Mononuclear cell (primary cell): ENCODE measurements around the gene TEX26. TPM values are rescaled to one million over a fixed set of nuclear protein-coding genes. Genes with fewer than 3 reads are reported as not detected.

Experiments
- H3K27me3 ChIP-seq: 2 replicates; pipeline ENCODE4 v1.6.0; 2011; ENCODE audit warnings: low read length, control low read depth; ENCODE audit not compliant: insufficient read depth
- H3K4me1 ChIP-seq: 2 replicates; pipeline ENCODE4 v1.5.1; 2011; ENCODE audit warnings: mild to moderate bottlenecking, low read length, control low read depth; ENCODE audit not compliant: insufficient read depth
- H3K4me3 ChIP-seq: 2 replicates; pipeline ENCODE4 v1.5.1; 2011; ENCODE audit warnings: mild to moderate bottlenecking, low read length, moderate library complexity
- H3K9me3 ChIP-seq: 2 replicates; pipeline ENCODE4 v1.5.1; 2011; ENCODE audit warnings: low read depth, mild to moderate bottlenecking, control low read depth, low read length
- total RNA-seq: library from RNA; depleted of rRNA; stranded (reverse); fragments of >200 nt; gene quantifications from one replicate; pipeline ENCODE4 v1.2.3, GENCODE V29; 2012

TEX26 gene
- total RNA-seq, 1 donor: not detected

DNA sequence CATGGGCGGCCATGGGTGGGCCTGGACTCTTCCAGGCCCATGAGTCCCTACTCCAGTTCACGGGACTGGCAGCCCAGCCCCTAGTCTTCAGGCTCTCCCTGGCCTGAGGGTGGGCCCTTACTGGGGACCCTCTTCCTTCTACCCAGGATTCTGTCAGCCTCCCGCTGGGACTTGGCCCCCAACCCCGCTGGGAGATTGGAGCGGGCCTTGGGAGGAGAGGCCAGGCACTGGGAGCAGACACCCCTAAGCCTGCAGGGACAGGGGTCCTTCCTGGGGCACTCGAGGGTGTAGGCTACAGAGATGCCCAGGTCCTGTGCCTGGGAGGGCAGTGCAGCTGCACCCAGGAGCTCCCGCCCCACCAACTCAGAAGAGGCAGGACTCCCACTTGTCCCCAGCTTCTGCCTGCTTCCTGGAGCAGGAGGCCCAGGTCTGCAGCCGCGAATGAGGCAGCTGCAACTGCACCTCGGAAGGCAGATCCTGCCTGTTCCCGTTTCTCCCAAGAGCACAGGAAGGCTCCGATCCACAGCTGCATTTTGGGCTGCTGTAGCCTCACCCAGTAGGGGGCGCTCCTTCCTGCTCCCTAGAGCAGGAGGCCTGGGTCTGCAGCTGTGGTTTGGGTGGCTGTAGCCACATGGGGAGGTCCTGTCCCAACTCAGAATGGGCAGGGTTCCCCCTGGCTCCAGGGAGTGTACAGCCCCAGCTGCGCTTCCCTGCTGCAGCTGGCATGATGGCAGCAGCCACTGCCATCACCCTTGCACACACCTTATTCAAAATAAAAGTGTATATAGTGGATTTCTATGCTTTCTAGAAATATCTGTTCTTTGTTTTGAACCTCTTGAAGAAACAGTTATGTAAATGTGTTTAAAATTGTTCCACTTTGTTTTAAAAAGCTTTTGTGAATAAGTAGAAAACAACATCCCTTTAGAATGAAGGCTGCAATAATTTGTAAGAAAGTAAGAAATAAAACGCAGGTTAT lies 46.8 kb downstream of the TEX26 start:
- Histone ChIP-seq H3K27me3 (peaks cover 7% of the 10 kb centered on the region), H3K4me1 (no peaks in the 10 kb centered on the region), H3K4me3 (no peak overlapping the region), H3K9me3 (no peaks in the 10 kb centered on the region)

GRCh38 chr13:30982506-30982905 lies 50.0 kb downstream of the TEX26 start:
- H3K4me3 ChIP-seq: no peak overlapping the region
- no peaks in the 10 kb centered on the region for H3K4me1 ChIP-seq
- no peaks in the 10 kb centered on the region for H3K9me3 ChIP-seq
- no peaks in the 10 kb centered on the region for H3K27me3 ChIP-seq

DNA sequence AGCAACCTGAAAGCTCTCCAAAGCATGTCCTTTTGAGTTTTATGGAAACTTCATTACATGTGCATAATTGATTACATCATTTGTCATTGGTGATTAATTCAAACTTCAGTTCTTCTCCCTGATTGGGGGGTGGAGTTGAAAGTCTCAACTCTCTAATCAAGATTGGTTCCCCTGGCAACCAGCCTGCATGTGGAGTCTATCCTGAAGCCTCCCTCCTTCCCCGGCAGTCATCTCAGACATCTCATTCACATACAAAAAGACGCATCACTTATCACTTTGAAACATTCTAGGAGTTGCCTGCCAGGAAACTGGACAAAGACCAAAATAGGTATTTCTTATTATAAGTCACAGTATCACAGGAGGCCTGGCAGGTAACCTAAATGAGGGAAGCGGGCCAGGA lies 50.5 kb downstream of the TEX26 start:
- Histone ChIP-seq H3K9me3 (no peaks in the 10 kb centered on the region), H3K4me1 (no peaks in the 10 kb centered on the region), H3K4me3 (no peak overlapping the region), H3K27me3 (no peaks in the 10 kb centered on the region)

GRCh38 chr13:30983431-30983830 lies 51.0 kb downstream of the TEX26 start:
- Histone ChIP-seq H3K9me3 (no peaks in the 10 kb centered on the region), H3K4me1 (no peaks in the 10 kb centered on the region), H3K27me3 (no peaks in the 10 kb centered on the region), H3K4me3 (no peak overlapping the region)

- H3K9me3 ChIP-seq: no peaks in the 10 kb centered on the region
- H3K27me3 ChIP-seq: no peaks in the 10 kb centered on the region
- no peak overlapping the region for H3K4me3 ChIP-seq
- no peaks in the 10 kb centered on the region for H3K4me1 ChIP-seq
Observed at GRCh38 chr13:30984620-30985019, 52.2 kb downstream of the TEX26 start.

DNA sequence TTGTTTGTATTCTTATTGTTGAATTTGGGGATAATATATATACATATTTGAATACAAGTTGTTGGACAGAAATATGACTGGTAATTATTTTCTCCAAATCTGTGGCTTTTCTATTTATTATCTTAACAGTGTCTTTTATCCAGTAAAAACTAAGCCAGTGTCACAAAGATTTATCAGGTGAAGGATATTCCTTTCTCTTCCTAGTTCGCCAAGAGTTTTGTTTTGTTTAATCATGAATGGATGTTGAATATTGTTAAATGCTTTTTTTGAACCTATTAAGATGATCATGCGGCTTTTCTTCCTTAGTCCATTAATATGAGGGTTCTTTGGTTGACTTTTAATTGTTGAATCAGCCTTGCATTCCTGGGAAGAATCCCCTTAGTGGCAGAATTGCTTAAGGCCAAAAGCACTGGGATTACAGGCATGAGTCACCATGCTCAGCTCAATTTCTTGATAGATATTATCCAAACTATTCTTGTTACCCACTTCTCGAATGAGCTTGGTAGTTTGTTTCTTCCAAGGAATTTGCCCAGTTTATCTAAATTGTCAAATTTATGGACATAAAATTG lies 53.3 kb downstream of the TEX26 start:
- peaks cover 2% of the 10 kb centered on the region for H3K27me3 ChIP-seq
- no peak overlapping the region for H3K4me3 ChIP-seq
- H3K4me1 ChIP-seq: no peaks in the 10 kb centered on the region
- H3K9me3 ChIP-seq: no peaks in the 10 kb centered on the region

GRCh38 chr13:30991184-30991583 lies 58.7 kb downstream of the TEX26 start:
- Histone ChIP-seq H3K9me3 (no peaks in the 10 kb centered on the region), H3K4me1 (no peaks in the 10 kb centered on the region), H3K27me3 (peaks cover 5% of the 10 kb centered on the region), H3K4me3 (no peak overlapping the region)

- H3K27me3 ChIP-seq: peaks cover 5% of the 10 kb centered on the region
- H3K9me3 ChIP-seq: no peaks in the 10 kb centered on the region
- no peak overlapping the region for H3K4me3 ChIP-seq
- no peaks in the 10 kb centered on the region for H3K4me1 ChIP-seq
Observed at GRCh38 chr13:30991922-30992321, 59.5 kb downstream of the TEX26 start.

DNA sequence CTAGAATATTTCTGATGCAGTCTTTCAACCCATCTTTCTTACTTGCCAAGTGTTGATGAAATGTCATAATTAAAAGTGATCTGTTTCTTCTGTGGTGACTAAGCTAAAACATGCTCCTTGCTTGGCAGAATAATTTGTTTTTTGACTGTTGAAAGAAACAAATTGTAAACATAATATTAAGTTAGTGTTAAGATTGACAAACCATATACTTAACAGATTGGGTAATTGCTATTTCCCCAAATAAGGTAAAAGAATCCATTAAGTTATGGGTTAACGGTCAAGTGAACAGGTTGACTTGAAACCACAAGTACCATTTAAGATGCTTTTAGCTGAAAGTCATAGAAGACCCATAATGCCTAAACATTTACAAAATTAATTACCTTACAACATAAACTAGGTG lies 62.9 kb downstream of the TEX26 start:
- H3K9me3 ChIP-seq: no peaks in the 10 kb centered on the region

DNA sequence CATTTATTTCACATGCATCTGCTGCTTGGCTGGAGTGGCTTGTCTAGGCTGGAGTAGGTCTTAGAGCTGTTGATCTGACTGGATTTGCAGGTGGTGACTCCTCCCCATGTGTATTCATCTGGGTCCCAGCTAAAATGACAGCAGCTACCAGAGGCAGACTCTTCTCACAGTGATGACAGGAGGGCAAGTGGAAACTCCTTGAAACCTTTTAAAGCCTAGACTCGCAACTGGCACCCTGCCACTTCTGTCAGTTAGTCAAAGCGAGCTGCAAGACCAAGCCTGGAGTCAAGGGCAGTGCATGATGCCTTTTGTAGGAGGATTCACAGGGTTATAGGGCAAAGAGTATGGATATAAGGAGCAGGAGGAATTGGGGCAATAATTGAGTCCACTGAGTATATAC lies 65.2 kb downstream of the TEX26 start:
- H3K4me3 ChIP-seq: no peak overlapping the region
- peaks cover 3% of the 10 kb centered on the region for H3K27me3 ChIP-seq
- no peaks in the 10 kb centered on the region for H3K4me1 ChIP-seq
- no peaks in the 10 kb centered on the region for H3K9me3 ChIP-seq

More for the DNA sequence above, 62.9 kb downstream of the TEX26 start:
- H3K4me1 ChIP-seq: no peaks in the 10 kb centered on the region
- H3K4me3 ChIP-seq: no peak overlapping the region
- H3K27me3 ChIP-seq: peaks cover 5% of the 10 kb centered on the region

DNA sequence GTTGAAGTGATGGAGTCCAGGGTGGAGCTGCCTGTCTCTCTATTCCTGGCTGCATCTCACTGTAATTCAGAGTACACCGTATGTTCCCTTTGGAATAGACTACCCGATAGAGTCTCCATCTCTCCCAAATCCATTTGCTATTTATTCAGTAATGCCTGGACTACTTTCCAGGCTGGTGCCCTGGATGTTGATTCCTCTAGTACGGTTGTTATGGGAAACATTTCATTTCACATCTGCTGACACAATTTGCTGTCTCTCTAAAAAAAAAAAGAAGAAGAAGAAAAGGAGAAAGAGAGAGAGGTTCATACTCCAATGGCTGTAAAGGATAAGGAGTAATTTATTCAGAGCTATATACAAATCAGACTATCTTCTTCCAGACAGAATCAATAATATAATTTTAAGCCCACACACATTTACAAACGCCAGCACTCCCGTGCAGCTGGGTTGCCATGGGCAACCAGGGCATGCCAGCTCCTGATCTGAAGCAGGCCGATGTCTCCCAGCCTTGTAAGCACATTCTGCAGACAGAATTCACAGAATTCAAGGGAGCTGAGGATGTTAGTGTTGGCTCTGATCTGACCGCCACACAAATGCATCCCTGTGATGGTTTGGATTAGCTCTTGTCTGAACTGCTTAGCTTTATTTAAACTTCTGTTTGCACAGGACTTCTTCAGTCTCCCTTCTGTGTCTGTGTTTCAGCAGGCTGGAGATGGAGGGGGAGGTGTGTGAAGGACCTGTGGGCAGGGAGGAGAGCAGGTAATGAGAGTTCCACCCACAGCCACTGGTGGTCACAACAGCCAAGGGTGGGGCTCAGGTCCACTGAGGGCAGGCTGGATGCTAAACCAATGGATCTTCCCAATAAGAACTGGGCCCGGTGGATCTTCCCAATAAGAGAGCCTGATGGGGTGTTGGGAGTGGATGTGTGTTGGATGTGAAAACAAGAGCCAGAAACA lies 66.0 kb downstream of the TEX26 start:
- Histone ChIP-seq H3K4me1 (no peaks in the 10 kb centered on the region), H3K9me3 (no peaks in the 10 kb centered on the region), H3K4me3 (no peak overlapping the region), H3K27me3 (peaks cover under 1% of the 10 kb centered on the region)

GRCh38 chr13:31000889-31001288 lies 68.4 kb downstream of the TEX26 start:
- H3K27me3 ChIP-seq: no peaks in the 10 kb centered on the region
- no peak overlapping the region for H3K4me3 ChIP-seq
- H3K9me3 ChIP-seq: no peaks in the 10 kb centered on the region

DNA sequence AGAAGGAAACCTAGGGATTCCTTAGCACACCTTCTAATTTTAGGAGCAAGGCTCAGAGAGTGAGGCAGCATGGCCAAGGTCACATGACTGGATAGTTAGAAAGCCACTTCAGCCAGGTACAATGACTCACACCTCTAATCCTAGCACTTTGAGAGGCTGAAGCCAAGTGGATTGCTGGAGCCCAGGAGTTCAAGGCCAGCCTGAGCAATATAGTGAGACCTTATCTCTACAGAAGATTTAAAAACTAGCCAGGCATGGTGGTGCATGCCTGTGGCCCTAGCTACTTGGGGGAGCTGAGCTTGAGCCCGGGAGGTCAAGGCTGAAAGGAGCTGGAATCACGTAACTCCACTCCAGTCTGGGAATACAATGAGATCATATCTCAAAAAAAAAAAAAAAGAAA lies 69.2 kb downstream of the TEX26 start:
- no peak overlapping the region for H3K4me3 ChIP-seq
- no peaks in the 10 kb centered on the region for H3K9me3 ChIP-seq
- H3K4me1 ChIP-seq: no peaks in the 10 kb centered on the region
- H3K27me3 ChIP-seq: no peaks in the 10 kb centered on the region

More at GRCh38 chr13:31000889-31001288, 68.4 kb downstream of the TEX26 start:
- H3K4me1 ChIP-seq: no peaks in the 10 kb centered on the region

GRCh38 chr13:31005066-31005465 lies 72.6 kb downstream of the TEX26 start:
- no peak overlapping the region for H3K4me3 ChIP-seq
- H3K27me3 ChIP-seq: peaks cover 4% of the 10 kb centered on the region
- H3K4me1 ChIP-seq: no peaks in the 10 kb centered on the region
- H3K9me3 ChIP-seq: no peaks in the 10 kb centered on the region

- H3K4me1 ChIP-seq: no peaks in the 10 kb centered on the region
- H3K4me3 ChIP-seq: no peak overlapping the region
- no peaks in the 10 kb centered on the region for H3K9me3 ChIP-seq
- peaks cover 8% of the 10 kb centered on the region for H3K27me3 ChIP-seq
Observed at GRCh38 chr13:31007417-31007816, 75.0 kb downstream of the TEX26 start.
